GM12801 (cell line): Measurements from ENCODE around the gene DNAJA3.

ENCODE experiments used
- TF ChIP-seq, protein P1 (sequence below): IDR thresholded peaks from one replicate; pipeline ENCODE4 v1.5.1; 2011; ENCODE audit warnings: control low read depth; ENCODE audit not compliant: insufficient read length; ENCODE audit errors: extremely low read depth

DNAJA3 gene

DNA sequence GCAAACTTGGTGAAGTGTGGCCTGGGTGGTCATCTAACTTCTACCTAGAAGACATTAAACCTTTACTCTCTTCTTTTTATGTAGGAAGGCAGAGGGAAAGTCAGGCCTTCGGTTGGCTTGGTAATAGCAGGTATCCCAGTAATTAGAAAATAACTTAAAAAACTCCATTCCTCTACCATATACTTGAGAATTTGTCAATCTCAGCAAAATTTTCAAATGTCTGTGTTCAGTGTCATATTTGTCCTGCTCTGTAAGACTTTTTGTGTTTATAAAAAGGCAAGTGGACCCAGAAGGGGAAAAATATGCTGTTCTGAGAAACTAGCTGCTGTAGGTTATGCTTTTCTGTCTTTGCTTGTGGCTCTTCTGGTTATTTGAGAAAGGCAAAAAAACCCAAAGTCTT lies 56.3 kb downstream of the DNAJA3 start:
- TF ChIP-seq, protein P1, sequence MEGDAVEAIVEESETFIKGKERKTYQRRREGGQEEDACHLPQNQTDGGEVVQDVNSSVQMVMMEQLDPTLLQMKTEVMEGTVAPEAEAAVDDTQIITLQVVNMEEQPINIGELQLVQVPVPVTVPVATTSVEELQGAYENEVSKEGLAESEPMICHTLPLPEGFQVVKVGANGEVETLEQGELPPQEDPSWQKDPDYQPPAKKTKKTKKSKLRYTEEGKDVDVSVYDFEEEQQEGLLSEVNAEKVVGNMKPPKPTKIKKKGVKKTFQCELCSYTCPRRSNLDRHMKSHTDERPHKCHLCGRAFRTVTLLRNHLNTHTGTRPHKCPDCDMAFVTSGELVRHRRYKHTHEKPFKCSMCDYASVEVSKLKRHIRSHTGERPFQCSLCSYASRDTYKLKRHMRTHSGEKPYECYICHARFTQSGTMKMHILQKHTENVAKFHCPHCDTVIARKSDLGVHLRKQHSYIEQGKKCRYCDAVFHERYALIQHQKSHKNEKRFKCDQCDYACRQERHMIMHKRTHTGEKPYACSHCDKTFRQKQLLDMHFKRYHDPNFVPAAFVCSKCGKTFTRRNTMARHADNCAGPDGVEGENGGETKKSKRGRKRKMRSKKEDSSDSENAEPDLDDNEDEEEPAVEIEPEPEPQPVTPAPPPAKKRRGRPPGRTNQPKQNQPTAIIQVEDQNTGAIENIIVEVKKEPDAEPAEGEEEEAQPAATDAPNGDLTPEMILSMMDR: no peak

DNA sequence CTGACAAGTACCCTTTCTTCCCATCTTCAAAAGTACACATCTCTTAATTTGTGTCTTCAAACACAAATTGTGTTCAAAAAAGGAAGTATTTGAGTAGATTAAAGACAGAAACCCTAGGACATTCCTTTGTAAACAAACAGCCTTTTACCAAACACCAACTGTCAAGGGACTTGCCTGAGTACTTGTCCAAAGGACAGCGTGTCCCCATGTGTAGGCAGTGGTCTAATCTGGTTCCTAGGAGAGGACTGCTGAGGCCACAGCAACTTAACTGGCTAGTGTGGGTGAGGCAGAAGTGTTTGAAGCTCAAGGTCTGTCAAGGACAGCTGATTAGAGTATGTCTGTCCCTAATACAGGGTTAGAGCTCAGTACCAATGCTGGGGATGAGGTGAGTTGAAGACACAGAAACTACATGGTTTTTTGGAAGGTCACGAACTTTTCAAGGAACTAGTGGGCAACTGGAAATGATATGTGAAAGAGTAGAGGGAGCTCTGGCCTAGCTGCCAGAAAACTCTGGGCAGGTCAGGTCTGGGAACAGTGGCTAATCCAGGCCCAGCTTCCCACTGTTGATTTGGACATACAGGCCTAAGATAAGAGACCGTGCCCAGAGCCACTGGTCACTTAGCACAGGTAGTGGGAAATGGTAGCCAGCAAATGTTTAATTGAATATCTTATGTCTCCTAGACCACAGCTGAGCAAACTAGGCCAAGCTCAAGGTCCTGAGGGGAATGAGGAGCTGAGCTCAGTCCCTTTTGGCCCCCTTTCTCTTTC lies 60.6 kb downstream of the DNAJA3 start:
- TF ChIP-seq, protein P1: no peak

DNA sequence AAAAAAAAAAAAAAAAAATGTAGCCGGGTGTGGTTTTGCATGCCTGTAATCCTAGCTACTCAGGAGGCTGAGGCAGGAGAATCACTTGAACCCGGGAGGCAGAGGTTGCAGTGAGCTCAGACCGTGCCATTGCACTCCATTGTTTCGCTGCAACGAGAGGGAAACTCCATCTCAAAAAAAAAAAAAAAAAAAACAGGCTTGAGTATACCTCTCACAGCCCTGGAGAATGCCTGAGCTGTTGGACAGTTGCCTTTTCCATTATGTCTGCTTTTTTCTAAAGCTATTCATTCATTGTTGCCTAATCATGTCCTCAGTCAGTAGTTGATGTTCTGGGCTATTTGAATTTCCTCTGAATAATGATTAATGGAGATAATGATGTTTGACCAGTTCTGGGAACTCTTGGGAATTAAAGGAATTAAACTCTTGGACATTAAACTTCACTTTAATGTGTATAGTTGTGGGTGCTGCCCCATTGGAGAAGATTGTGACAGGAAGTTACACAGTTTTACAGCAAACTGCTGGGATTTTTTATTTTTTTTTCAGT lies 62.4 kb downstream of the DNAJA3 start:
- TF ChIP-seq, protein P1: no peak

DNA sequence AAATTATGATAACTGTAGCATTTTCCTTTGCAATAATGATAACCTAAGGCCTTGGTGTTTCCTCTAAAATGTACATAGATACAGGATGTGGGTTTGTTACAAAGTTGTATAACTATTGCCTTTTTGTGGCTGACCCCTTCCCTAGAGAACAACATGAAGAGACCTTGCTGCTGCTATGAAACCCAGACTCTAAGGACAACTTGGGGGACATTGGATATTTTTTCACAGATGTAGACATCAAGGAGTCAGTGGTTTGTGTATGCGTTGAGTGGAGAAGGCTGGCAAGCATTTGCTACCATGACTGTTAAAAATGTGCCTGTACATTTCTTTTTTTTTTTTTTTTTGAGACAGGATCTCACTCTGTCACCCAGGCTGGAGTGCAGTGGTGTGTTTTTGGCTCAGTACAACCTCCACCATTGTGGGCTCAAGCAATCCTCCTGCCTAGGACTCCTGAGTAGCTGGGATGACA lies 62.9 kb downstream of the DNAJA3 start:
- TF ChIP-seq, protein P1: no peak

DNA sequence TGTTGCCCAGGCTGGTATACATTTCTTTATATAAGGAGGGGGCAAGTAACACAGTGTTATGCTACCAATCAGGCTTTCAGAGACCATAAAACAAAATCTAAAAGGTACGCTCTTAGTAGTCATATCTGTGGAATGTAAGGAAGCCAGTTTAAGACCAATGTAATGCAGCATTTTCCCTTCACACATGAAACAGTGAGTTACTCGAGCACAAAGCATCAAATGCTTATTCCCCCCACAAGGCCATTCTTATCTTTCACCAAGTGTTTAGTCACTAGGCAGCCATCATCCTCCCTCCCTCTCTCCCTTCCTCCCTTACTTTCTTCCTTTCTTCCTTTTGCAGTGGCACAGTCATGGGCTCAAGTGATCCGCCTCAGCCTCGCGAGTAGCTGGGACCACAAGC lies 63.4 kb downstream of the DNAJA3 start:
- TF ChIP-seq, protein P1: no peak

DNA sequence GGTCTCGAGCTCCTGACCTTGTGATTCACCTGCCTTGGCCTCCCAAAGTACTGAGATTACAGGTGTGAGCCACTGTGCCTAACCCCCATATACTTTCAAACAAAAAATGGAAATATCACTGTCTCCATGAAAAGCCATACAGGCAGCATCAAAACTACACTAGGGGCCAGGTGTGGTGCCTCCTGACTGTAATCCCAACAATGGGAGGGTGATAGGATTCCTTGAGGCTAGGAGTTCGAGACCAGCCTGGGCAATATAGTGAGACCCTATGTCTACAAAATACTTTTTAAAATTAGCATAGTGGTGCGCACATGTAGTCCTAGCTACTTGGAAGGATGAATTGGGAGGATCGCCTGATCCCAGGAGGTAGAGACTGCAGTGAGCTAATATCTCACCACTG lies 66.2 kb downstream of the DNAJA3 start:
- TF ChIP-seq, protein P1: no peak

DNA sequence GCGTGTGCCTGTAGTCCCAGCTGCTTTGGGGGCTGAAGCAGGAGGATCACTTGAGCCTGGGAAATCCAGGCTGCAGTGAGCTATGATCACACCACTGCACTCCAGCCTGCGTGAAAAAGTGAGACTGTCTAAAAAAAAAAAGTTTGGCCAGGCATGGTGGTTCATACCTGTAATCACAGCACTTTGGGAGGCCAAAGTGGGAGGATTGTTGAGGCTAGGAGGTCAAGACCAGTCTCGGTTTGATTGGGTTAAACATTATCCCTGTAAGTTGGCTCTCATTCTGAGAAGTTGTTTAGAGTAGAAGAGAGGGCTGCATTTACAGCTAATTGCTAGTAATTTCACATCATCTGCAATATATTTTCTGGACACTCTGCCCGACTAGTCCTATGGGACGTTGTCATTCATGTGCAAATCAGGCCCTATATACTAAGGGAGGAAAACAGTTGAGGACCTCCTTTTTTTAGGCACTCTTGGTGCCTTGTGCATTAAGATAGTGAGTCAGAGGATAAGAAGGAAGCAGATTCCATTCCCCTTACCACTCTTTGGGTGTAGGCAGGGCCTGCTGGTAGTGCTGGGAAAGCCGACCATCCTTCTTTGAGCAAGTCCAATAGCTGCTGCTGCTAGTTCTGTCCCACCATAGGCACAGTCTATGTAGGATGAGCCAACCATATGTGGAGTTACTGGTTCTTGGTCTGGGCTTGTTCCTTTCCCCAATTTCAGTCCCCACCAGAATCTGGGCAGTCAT lies 69.2 kb downstream of the DNAJA3 start:
- TF ChIP-seq, protein P1: no peak
